T-helper 9 cell (primary cell): ENCODE data around the gene CCSER1.
"Not testable (repeated sequence)": the region's sequence is repeated elsewhere in the genome, so short reads cannot be mapped to it uniquely, and the experiment has no call there.

Experiments used
- DNase-seq: peaks from one replicate; pipeline ENCODE4 v3.0.0-alpha.2; 2020

Gene CCSER1

GRCh38 chr4:90456891-90457290 is 329.7 kb downstream of the CCSER1 start:
- no peak for DNase-seq

- no peak for DNase-seq
Measured at GRCh38 chr4:90457817-90458216, 330.6 kb downstream of the CCSER1 start.

GRCh38 chr4:90458576-90458975 is 331.4 kb downstream of the CCSER1 start:
- no peak for DNase-seq

- DNase-seq = no peak
Measured at GRCh38 chr4:90474484-90474883, 347.3 kb downstream of the CCSER1 start.

GRCh38 chr4:90476019-90476418 is 348.8 kb downstream of the CCSER1 start:
- no peak for DNase-seq

GRCh38 chr4:90476586-90476985 is 349.4 kb downstream of the CCSER1 start:
- no peak for DNase-seq

- DNase-seq = not testable (repeated sequence)
Measured at GRCh38 chr4:90484894-90485293, 357.7 kb downstream of the CCSER1 start.

GRCh38 chr4:90486346-90486745 is 359.2 kb downstream of the CCSER1 start:
- DNase-seq = no peak

GRCh38 chr4:90495211-90495610 is 368.0 kb downstream of the CCSER1 start:
- no peak for DNase-seq

GRCh38 chr4:90495936-90496335 is 368.7 kb downstream of the CCSER1 start:
- DNase-seq = no peak

- no peak for DNase-seq
Measured at GRCh38 chr4:90498175-90498574, 371.0 kb downstream of the CCSER1 start.

- no peak for DNase-seq
Measured at GRCh38 chr4:90503677-90504076, 376.5 kb downstream of the CCSER1 start.

GRCh38 chr4:90515191-90515590 is 388.0 kb downstream of the CCSER1 start:
- no peak for DNase-seq

- no peak for DNase-seq
Measured at GRCh38 chr4:90528551-90528950, 401.4 kb downstream of the CCSER1 start.

GRCh38 chr4:90536408-90536807 is 409.2 kb downstream of the CCSER1 start:
- no peak for DNase-seq

- no peak for DNase-seq
Measured at GRCh38 chr4:90537491-90537890, 410.3 kb downstream of the CCSER1 start.

GRCh38 chr4:90540536-90540935 is 413.3 kb downstream of the CCSER1 start:
- DNase-seq = no peak

- DNase-seq = no peak
Measured at GRCh38 chr4:90542216-90542615, 415.0 kb downstream of the CCSER1 start.

- no peak for DNase-seq
Measured at GRCh38 chr4:90543419-90544170, 416.4 kb downstream of the CCSER1 start.

- DNase-seq = no peak
Measured at GRCh38 chr4:90544532-90545045, 417.4 kb downstream of the CCSER1 start.

GRCh38 chr4:90545380-90545779 is 418.2 kb downstream of the CCSER1 start:
- DNase-seq = no peak

GRCh38 chr4:90546114-90546513 is 418.9 kb downstream of the CCSER1 start:
- no peak for DNase-seq

GRCh38 chr4:90570615-90571014 is 443.4 kb downstream of the CCSER1 start:
- no peak for DNase-seq

GRCh38 chr4:90572996-90573395 is 445.8 kb downstream of the CCSER1 start:
- DNase-seq = no peak

- no peak for DNase-seq
Measured at GRCh38 chr4:90575371-90575770, 448.2 kb downstream of the CCSER1 start.
